GM19239 (cell line): ENCODE results near the gene HOOK2.
A peak's percentile ranks its signal among the peaks of the same experiment; 100 is the strongest.

Experiments used
- DNase-seq: peaks from one replicate; pipeline ENCODE4 v3.0.0; 2011; ENCODE audit warnings: low spot score; ENCODE audit not compliant: insufficient read length
- FAIRE-seq: peaks from 2 replicates; lab custom pipeline; 2011; peaks lifted over from hg19 to GRCh38; lab: Jason Lieb, UNC

The HOOK2 gene

DNA sequence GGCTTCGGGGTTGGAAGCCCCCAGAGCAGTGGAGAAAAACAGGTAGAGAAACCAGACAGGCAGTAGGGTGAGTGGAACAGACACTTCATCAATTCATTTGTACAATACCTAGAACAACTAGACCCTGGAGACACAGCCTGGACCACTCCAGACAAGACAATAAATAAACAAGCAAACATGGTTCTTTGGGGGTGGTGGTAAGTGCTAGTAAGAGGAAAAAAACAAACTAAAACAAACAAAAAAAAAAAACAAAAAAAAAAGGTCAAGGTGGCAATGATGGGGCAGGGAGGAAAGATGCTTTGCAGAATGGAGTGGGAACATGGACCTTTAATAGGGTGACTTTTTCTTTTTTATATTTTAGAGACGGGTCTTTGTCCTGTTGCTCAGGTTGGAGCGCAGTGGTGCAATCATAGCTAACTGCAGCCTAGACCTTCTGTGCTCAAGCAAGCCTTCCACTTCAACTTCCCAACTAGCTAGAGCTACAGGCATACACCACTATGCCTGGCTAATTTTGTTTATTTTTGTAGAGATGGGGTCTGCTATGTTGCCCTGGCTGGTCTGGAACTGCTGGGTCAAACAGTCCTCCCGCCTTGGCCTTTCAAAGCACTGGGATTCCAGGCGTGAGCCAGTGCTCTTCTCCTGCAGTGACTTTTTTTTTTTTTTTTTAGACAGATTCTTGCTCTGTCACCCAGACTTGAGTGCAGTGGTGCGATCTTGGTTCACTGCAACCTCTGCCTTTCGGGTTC lies 19.0 kb upstream of the HOOK2 start:
- FAIRE-seq (no peak), DNase-seq (no peak)

- FAIRE-seq (peak; percentile 70), DNase-seq (peak; percentile 78)
These were observed 18.2 kb upstream of the HOOK2 start for GRCh38 chr19:12793290-12794195.

DNA sequence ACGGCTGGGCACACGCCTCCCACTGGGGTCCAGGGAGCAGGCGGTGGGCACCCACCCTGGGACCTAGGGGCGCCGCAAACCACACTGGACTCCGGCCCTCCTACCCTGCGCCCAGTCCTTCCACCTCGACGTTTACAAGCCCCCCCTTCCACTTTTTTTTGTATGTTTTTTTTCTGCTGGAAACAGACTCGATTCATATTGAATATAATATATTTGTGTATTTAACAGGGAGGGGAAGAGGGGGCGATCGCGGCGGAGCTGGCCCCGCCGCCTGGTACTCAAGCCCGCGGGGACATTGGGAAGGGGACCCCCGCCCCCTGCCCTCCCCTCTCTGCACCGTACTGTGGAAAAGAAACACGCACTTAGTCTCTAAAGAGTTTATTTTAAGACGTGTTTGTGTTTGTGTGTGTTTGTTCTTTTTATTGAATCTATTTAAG lies 17.5 kb upstream of the HOOK2 start:
- DNase-seq = no peak
- no peak for FAIRE-seq

- FAIRE-seq = peak; percentile 49
- no peak for DNase-seq
These were observed 16.9 kb upstream of the HOOK2 start for GRCh38 chr19:12792051-12792852.

- peak; percentile 82 for FAIRE-seq
- DNase-seq = peak; percentile 78
These were observed 16.1 kb upstream of the HOOK2 start, which contains the start of gene JUNB for GRCh38 chr19:12791345-12792050. JUNB (plus strand) TSS chr19:12791486; CDS start chr19:12791772, 286 bp downstream.

- FAIRE-seq (no peak), DNase-seq (no peak)
These were observed 15.4 kb upstream of the HOOK2 start for GRCh38 chr19:12790628-12791344.

DNA sequence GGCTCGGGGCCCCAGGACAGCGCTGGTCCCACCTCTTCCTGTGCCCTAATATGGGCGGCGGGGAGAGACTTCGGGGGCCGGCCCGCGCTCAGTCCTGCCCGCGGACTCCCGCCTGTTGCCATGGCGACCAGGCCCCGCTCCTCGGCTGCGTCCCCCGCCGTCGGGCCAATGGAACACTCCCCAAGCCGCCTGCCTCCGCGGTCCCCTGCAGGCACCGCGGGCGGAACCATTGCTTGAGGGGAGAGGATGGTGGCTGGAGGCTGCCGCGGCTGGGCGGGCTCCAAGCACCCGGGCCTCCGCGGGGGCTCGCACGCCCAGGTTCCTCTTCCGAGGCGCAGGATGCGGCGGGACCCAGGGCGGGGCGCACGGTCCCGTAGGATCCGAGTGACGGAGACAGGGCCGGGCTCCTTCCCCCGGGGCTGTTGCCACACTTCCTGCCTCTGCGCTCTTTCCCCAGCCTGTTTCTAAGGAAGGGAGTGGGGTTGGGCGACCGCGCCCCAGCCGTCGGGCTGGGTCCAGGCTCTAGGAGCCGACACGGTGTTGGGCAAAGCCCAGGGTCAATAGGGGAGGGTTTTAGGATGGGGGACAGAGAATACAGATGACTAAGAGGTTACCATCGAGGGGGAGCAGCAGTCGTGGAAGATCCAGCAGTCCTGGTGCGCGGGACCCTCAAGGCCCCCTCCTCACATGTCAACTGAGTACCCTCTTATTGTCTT lies 14.7 kb upstream of the HOOK2 start:
- DNase-seq (peak; percentile 93), FAIRE-seq (no peak)

DNA sequence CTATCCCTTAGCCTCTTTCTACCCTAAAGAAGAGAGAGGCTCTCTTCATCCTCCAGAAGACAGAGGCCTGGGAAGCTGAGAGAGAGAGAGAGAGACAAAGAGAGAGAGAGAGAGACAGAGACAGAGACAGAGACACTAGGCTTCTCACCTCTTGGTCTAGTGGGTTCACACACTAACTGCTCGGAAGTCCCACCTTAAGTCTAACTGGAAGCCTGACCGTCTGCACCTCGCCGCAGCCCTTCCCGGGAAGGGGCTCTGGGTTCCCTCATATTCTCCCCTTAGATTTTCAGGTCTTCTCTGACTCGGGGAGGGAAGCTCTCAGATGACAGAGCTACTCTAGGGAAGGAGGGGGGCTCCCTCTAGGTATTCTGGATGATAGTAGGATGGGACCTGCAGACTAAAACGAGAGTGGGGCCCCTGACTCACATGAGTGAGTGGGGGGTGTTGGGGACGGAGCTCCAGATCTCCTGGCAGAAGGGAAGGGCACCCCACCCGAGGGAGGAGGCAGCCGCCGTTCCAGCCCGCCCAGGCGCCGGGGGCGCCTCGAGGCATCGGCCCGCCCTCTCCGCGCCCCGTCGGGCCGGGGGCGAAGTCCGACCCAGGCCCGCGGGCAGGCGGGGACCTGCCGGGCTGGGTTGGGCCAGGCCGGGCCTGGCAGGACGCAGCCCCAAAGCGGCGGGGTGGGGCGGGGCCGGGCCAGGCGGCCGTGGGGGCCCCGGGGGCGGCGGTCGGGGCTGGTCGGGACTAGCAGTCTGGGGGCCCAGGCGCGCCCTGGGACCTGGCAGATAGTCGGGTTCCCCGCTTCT lies 13.9 kb upstream of the HOOK2 start:
- DNase-seq (no peak), FAIRE-seq (no peak)

- FAIRE-seq (peak; percentile 69), DNase-seq (no peak)
These were observed 13.3 kb upstream of the HOOK2 start for GRCh38 chr19:12788682-12789097.

GRCh38 chr19:12788042-12788681 lies 12.8 kb upstream of the HOOK2 start:
- FAIRE-seq (no peak), DNase-seq (no peak)

DNA sequence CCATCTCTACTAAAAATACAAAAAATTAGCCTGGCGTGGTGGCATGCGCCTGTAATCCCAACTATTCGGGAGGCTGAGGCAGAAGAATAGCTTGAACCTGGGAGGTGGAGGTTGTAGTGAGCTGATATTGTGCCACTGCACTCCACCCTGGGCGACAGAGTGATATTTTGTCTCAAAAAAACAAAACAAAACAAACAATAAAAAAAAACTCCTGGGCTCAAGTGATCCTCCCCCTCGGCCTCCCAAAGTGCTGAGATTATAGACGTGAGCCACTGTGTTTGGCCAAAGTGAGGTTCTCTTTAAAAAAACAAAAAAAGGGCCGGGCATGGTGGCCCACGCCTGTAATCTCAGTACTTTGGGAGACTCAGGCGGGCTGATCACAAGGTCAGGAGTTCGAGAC lies 12.1 kb upstream of the HOOK2 start:
- FAIRE-seq (no peak), DNase-seq (no peak)

GRCh38 chr19:12786952-12787351 lies 11.6 kb upstream of the HOOK2 start:
- FAIRE-seq (no peak), DNase-seq (no peak)

DNA sequence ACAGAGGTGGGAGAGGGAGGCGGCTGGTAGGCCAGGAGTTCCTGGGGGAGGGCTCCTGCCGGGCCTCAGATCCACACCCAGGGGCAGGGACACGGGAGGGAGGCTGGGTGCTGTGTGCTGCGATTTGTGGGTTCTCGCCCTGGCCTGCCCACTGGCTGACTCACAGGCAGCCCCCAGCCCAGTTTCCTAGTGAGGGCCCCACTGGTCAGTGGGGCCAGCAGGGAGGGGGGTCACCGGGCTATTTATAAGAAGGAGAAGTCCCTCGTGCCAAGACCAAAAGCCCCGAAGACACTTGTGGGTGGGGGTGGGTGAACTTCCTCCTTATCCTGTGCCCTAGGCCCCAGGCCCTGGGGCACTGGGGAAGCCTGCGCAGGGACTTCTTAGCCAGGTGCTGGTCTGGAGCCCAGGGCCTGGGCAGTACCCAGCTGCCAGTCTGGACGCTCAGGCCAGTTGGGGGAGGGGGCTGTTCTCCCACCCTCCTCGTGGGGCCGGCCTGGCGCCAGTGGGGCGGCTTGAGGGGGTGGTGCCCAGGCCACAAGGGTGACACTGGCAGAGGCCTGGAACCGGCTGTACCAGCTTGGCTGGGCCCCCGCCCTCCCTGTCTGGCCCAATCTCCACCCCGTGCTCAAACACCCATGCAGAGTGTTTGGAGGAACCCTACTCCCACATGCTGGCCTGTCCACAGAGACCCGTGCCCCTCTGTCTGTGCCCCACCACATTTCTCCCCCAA lies 11.0 kb upstream of the HOOK2 start:
- no peak for FAIRE-seq

GRCh38 chr19:12785431-12786031 lies 10.2 kb upstream of the HOOK2 start:
- no peak for DNase-seq
- no peak for FAIRE-seq

More for the DNA sequence above, 11.0 kb upstream of the HOOK2 start:
- no peak for DNase-seq

GRCh38 chr19:12784871-12785430 lies 9.6 kb upstream of the HOOK2 start:
- DNase-seq = no peak
- no peak for FAIRE-seq

DNA sequence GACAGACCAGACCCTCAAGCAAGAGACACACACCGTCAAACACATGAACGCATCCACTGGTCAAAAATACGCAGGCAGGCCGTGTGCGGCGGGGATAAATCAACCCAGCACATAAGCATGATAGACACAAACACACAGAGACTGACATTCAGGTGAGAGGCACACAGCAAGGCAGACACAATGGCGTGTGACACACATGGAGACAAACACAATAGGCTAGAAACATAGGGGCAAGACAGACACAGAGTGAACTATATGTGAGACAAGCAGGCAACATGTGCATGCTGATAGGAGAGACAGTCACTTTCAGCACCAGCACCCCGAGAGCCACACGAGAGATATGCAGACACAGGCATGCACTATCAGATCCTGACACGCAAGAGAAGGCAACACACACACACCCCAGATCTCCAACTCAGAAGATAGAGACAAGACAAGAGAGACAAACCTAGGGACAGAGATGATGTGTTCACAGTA lies 9.1 kb upstream of the HOOK2 start:
- DNase-seq (no peak), FAIRE-seq (no peak)
